Measurements from ENCODE around the gene ARL15. TPM values are rescaled to one million over a fixed set of nuclear protein-coding genes. Genes with fewer than 3 reads are reported as not detected.
A peak's percentile ranks its signal among the peaks of the same experiment; 100 is the strongest.

The ARL15 gene
- total RNA-seq, 1 experiment from 2014 or later, result 28.3 TPM

GRCh38 chr5:54315736-54316528, 5.6 kb upstream of the ARL15 start:
- no peak for DNase-seq (ENCODE audit: low spot score)

GRCh38 chr5:54313311-54314270, 3.2 kb upstream of the ARL15 start:
- DNase-seq (ENCODE audit: low spot score), result no peak

DNA sequence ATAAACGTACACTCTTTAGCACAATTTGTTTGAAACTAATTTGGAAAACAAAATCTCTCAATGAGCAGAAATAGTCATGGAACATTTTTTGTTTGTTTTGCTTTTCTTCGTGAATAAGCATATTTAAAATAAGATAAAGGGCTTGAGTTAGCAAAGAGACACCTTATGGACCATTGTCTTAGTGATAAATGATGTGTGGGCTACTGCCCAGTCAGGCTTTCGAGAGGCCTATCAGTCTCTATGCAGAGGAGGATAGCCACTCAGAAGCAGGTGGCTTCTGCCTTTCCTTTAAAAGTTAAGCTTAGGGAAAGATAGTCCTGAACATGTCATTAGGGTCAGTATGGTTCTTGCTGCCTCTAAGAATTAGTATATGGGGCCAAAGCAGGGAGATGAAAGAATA, 2.1 kb upstream of the ARL15 start:
- DNase-seq (ENCODE audit: low spot score), result no peak

DNA sequence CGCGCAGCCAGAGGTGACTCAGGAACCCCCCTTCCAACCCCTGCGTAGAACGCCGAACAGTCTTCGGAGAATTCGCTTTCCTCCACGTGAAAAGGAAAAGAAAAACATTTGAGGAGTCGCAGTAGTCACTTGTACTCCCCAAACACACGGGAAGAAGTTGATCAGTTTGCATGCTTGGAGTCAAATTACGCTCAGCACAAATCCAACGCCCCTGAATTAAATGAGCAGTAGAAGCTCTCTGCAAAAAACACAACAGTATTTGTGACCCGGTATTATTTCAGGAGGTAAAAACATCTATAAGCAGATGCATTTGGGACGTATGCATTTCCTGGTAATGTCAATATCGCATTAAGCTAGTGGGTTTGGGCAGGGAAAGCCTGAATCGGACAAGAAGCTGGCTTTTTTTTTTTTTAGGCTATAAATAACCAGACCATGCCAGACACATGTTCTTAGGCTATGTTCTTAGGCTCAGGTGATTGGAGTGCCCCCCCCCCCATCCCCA, 854 bp upstream of the ARL15 start:
- DNase-seq (ENCODE audit: low spot score), result no peak

DNA sequence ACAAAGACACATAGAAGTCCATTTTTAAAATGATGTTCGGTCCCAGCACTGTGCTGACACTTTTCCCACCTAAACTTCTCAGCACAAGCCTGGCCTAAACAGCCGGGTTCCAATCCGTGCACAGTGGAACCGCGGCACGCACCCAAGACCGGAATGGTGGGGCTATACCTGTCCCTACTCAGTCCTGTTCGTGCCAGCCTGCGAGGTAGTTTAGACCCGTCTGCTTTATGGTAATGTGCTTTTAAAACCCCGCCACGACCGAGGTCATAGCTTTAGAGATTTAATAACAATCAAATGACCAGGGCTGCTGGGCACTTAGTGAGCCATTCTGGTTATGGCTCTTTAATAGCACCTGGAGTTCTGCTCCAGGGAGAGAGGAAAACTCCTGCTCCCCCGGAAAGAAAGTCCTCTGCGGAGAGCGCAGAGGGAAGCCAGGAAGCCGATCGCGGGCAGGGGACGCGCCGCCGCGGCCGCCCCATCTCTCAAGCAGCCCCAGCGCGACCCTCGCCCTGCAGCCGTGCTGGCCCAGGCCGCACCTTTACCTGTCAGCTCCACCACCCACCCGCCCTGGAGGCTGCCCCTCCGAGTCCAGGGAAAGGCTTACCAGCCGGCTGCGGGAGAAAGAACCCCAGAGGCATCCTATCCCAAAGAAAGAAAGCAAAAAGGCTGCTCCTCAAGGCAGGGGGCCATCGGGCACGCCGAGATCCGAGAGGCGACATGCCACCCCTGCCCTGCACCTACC, 511 bp downstream of the ARL15 start:
- DNase-seq (ENCODE audit: low spot score), result peak; percentile 29

DNA sequence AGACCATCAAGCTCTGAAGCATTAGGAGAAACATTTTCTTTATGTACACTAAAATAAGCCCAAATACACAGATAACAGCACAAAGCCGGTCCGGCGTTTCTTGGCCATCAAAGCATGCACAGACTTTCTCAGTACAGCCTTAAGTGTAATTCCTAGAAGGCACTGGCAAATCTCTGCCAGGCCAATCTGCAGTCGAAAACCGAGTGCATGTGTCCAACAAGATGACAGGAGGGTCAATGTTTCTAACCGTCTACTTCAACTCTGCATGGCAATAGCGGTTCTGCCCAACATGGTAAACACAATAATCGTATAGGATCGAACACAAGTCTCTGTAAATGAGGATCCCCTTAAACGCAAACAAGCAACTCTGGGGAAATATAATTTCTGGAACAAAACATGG, 1.1 kb downstream of the ARL15 start:
- peak; percentile 14 for DNase-seq (ENCODE audit: low spot score)

GRCh38 chr5:54307583-54307982, 2.8 kb downstream of the ARL15 start:
- DNase-seq (ENCODE audit: low spot score), result no peak

- no peak for DNase-seq (ENCODE audit: low spot score)
Measured at GRCh38 chr5:54306893-54307292, 3.5 kb downstream of the ARL15 start.

DNA sequence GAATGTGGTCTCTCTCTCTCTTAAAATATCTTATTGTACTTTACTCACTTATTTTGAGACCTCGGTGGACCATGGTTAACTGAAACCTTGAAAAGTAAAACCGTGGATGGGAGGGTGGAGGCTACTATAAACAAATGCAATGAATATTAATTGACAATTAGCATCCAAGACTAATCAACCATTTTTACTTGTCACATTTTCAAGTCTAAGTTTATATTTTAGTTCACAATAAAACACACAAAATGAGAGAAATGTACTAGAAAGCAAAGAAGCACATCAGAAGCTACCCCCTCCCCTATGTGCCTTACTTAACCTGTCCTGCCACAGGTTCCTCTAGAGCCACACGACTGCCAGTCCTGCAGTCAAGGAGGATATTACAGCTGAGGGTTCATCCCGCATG, 4.6 kb downstream of the ARL15 start:
- no peak for DNase-seq (ENCODE audit: low spot score)

GRCh38 chr5:54304040-54304439, 6.3 kb downstream of the ARL15 start:
- no peak for DNase-seq (ENCODE audit: low spot score)

GRCh38 chr5:54302267-54302687, 8.1 kb downstream of the ARL15 start:
- DNase-seq (ENCODE audit: low spot score), result no peak

DNA sequence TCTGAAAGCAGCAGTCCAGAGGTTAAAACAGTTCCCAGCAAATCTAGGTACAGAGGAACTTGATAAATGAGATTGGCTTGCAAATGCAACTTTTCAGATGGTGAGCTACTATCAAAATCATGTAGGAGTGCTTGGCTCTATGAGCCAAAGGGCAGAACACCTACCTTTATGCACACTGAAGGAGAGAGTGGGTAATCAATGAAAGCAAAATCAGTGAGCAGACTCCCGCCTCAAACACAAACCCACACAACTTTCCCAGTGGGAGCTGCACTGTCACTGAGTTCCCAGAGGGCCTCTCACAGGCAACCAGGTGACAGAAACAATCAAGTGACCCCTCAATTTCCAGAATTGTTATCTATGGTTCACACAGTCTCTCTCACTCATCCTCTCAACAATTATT, 8.5 kb downstream of the ARL15 start:
- DNase-seq (ENCODE audit: low spot score), result no peak

GRCh38 chr5:54301220-54301619, 9.2 kb downstream of the ARL15 start:
- no peak for DNase-seq (ENCODE audit: low spot score)

DNA sequence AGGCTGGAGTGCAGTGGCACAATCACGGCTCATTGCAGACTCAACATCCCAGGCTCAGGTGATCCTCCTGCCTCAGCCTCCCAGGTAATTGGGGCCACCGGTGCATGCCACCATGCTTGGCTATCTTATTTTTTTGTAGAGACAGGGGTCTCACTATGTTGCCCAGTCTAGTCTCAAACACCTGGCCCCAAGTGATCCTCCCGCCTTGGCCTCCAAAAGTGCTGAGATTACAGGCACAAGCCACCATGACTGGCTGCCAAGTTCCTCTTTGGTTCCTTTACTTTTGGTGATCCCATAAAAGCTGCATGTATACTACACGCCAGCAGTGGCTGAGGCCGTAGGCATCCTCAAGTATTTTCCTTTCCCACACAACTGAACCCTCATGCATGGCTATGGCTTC, 11.4 kb downstream of the ARL15 start:
- no peak for DNase-seq (ENCODE audit: low spot score)

DNA sequence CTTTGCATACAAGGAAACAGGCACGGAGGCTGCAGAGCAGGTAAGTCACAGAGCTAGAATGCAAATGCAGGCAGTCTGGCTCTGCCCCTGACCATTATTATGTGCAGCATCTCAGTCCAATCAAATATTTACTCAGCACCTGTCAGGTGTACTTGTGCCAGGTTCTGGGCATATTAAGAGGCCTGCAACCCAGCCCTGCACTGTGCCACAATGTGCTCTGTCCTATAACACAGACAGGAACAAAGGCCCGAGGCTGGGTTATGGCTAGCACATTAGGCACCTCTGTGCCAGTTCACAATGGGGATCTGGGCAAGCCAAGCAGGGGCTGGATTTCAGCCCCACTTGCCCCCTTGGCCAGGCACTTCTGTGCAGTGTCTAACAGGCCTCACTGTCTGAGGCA, 14.0 kb downstream of the ARL15 start:
- no peak for DNase-seq (ENCODE audit: low spot score)

GRCh38 chr5:54295651-54296276, 14.6 kb downstream of the ARL15 start:
- DNase-seq (ENCODE audit: low spot score), result no peak

GRCh38 chr5:54294097-54294667, 16.2 kb downstream of the ARL15 start:
- no peak for DNase-seq (ENCODE audit: low spot score)

- no peak for DNase-seq (ENCODE audit: low spot score)
Measured at GRCh38 chr5:54292866-54293265, 17.5 kb downstream of the ARL15 start.

DNA sequence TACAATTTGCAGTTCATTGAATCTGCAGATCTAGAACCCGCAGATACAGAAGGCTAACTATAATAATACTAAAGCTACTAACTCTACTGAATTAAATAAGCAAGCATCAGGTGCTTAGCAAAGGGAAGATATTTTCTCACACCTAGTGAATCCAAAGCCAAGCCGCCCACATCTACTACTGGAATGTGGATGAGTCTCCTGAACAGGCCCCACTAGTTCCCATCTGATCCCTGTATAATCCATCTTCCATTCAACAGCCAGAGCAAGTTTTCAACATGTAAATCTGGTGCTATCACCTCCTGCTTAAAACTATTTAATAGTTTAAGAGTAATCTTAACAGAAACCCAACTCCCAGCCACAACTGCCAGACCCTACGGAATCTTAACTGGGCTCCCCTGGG, 18.9 kb downstream of the ARL15 start:
- no peak for DNase-seq (ENCODE audit: low spot score)

DNA sequence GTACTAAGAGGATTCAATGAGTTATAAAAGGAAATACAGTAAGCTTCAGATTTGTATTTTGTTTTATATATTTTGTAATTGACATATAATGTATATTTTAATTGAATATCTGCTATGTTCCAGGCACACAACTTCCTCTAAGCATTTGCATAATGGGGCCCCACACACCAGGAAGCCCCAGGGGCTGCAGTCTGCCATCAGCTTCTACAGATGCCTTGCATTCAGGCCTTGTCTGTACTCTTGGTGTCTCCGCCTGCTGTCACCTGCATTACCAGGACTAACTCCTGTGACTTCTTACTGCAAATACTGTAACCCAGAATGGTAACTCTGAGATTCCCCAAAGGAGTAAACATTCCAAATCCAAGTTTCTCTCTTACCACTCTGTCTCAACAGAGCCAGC, 20.6 kb downstream of the ARL15 start:
- DNase-seq (ENCODE audit: low spot score), result no peak

DNA sequence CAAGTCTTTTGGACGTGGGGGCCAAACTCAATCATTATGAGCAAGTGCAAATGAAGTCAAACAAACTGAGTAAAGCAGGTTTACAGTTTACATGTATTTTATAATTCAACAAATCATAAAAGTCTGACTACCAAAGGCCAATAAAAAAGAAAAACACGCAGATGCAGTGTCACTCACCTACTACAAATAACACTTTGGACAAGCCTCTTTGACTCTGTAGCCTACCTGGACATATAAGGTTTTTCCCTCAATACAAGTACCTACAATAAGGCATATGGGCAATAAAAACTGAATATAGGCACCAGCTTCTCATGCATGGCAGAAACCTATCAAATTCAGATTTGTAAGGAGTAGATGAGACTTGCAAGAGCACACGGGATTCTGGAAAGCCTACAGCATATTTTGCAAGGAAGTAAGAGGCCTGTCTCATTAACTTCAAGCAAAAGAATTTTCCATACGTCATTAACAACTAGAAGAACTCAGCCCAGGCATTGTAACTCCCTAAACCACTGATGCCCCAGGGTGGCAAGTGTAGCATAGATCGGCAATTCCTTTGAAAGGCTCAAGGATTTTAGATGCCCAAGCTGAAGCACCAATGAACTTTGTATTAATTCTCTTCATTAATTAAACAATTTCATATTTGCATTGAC, 21.7 kb downstream of the ARL15 start:
- no peak for DNase-seq (ENCODE audit: low spot score)

All from A172 (cell line).